ENCODE measurements around the gene RGL1.

Gene RGL1

GRCh38 chr1:183842795-183843144 is 37.9 kb downstream of the RGL1 start:
- peak; percentile 76 to 81 for ATAC-seq (replicated peaks)

DNA sequence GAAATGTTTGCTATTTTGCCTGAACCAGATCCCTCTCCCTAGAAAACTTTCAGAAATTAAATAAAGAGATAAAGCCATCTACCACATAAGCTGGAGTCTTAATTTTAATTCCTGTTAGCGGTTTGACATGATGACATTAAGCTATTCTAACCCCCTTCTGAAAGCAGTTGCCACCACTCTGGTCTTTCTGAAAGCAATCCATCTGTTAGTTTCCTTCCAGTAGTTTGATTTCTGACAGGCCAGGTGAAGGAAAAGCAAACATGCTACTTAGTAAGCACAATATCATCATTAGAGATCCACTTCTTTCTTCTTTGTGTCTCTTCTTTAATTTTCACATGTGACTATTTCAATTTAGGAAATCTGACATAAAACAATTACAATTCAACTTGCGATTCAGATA is 39.9 kb downstream of the RGL1 start:
- ATAC-seq (replicated peaks) (no peak), DNase-seq (no peak)
- Mint-ChIP-seq H3K27ac (no peak overlapping the region), H3K36me3 (peaks cover 2 to 9% of the 10 kb centered on the region in 2 donors), H3K9me3 (peaks cover 0 to 5% of the 10 kb centered on the region in 2 donors), H3K4me3 (peak overlapping the region in 1 of 2 donors; percentile 36), H3K4me1 (peaks cover 17 to 38% of the 10 kb centered on the region in 2 donors), H3K27me3 (no peaks in the 10 kb centered on the region)

More at GRCh38 chr1:183842795-183843144, 37.9 kb downstream of the RGL1 start:
- Mint-ChIP-seq H3K36me3 (peaks cover 2 to 9% of the 10 kb centered on the region in 2 donors), H3K27ac (peak overlapping the region; percentile 97), H3K4me1 (peaks cover 17 to 38% of the 10 kb centered on the region in 2 donors), H3K9me3 (peaks cover 0 to 5% of the 10 kb centered on the region in 2 donors), H3K27me3 (no peaks in the 10 kb centered on the region), H3K4me3 (peak overlapping the region; percentile 71 to 74)
- DNase-seq = no peak

DNA sequence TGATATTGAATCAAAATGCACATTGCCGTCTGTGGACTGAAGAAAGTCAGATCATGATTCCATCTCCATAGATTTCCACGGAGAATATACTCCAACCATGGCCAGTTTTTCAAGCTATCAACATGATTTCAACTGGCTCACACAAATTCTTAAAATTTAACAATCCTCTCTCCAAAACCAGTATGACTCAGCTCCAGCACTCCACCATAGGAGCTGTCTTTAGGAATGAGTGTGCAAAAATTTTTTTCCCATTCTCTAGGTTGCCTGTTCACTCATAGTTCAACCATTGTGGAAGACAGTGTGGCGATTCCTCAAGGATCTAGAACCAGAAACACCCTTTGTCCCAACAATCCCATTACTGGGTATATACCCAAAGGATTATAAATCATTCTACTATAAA is 40.8 kb downstream of the RGL1 start:
- Mint-ChIP-seq H3K27ac (no peak overlapping the region), H3K9me3 (peaks cover 0 to 5% of the 10 kb centered on the region in 2 donors), H3K4me1 (peaks cover 17 to 38% of the 10 kb centered on the region in 2 donors), H3K36me3 (peaks cover 0 to 9% of the 10 kb centered on the region in 2 donors), H3K4me3 (no peak overlapping the region), H3K27me3 (no peaks in the 10 kb centered on the region)
- ATAC-seq (replicated peaks) (no peak), DNase-seq (no peak)

GRCh38 chr1:183847641-183848040 is 42.7 kb downstream of the RGL1 start:
- Mint-ChIP-seq H3K4me1 (peaks cover 7 to 24% of the 10 kb centered on the region in 2 donors), H3K36me3 (peaks cover 0 to 5% of the 10 kb centered on the region in 2 donors), H3K4me3 (no peak overlapping the region), H3K27ac (no peak overlapping the region), H3K9me3 (no peaks in the 10 kb centered on the region), H3K27me3 (no peaks in the 10 kb centered on the region)
- ATAC-seq (replicated peaks) (no peak), DNase-seq (no peak)

GRCh38 chr1:183850852-183851251 is 45.9 kb downstream of the RGL1 start:
- no peak overlapping the region for H3K27ac Mint-ChIP-seq
- no peak for ATAC-seq (replicated peaks)
- H3K27me3 Mint-ChIP-seq = no peaks in the 10 kb centered on the region

GRCh38 chr1:183859119-183859518 is 54.2 kb downstream of the RGL1 start:
- Mint-ChIP-seq H3K36me3 (peaks cover 2 to 3% of the 10 kb centered on the region in 2 donors), H3K9me3 (peaks cover 0 to 2% of the 10 kb centered on the region in 2 donors), H3K4me3 (no peak overlapping the region), H3K27ac (no peak overlapping the region), H3K4me1 (peaks cover 0 to 1% of the 10 kb centered on the region in 2 donors), H3K27me3 (peaks cover 0 to 4% of the 10 kb centered on the region in 2 donors)
- no peak for DNase-seq
- no peak for ATAC-seq (replicated peaks)

More at GRCh38 chr1:183850852-183851251, 45.9 kb downstream of the RGL1 start:
- Mint-ChIP-seq H3K9me3 (no peaks in the 10 kb centered on the region), H3K36me3 (peaks cover 0 to 3% of the 10 kb centered on the region in 2 donors), H3K4me3 (no peak overlapping the region), H3K4me1 (peaks cover under 1 to 3% of the 10 kb centered on the region in 2 donors)
- DNase-seq = no peak

GRCh38 chr1:183859831-183860230 is 54.9 kb downstream of the RGL1 start:
- H3K4me1 Mint-ChIP-seq = peaks cover 0 to 1% of the 10 kb centered on the region in 2 donors
- peaks cover 0 to 2% of the 10 kb centered on the region in 2 donors for H3K9me3 Mint-ChIP-seq
- H3K4me3 Mint-ChIP-seq = no peak overlapping the region
- DNase-seq (no peak), ATAC-seq (replicated peaks) (no peak)
- peaks cover 2 to 3% of the 10 kb centered on the region in 2 donors for H3K36me3 Mint-ChIP-seq
- no peak overlapping the region for H3K27ac Mint-ChIP-seq
- peaks cover 0 to 4% of the 10 kb centered on the region in 2 donors for H3K27me3 Mint-ChIP-seq

DNA sequence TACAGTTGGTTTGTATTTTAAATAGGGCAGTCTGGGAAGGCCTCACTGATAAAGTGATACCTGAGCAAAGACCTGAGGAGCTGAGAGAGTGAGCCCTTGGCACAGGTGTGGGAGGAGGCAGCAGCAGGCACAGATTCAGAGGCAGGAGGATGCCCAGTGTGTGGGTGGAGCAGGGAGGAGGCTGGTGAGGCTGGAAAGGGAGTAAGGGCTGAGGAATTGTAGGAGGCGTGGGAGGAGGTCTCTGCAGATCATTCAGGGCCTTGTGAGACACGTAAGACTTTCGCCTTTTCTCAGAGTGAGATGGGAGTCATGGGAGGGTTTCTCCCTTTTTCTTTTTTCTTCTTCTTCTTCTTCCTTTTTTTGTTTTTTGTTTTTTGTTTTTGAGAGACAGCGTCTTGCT is 58.0 kb downstream of the RGL1 start:
- ATAC-seq (replicated peaks) (no peak), DNase-seq (no peak)
- Mint-ChIP-seq H3K27me3 (peaks cover 0 to 4% of the 10 kb centered on the region in 2 donors), H3K9me3 (no peaks in the 10 kb centered on the region), H3K27ac (peak overlapping the region; percentile 9), H3K4me3 (no peak overlapping the region), H3K36me3 (peaks cover 0 to 3% of the 10 kb centered on the region in 2 donors), H3K4me1 (peaks cover 0 to 1% of the 10 kb centered on the region in 2 donors)

DNA sequence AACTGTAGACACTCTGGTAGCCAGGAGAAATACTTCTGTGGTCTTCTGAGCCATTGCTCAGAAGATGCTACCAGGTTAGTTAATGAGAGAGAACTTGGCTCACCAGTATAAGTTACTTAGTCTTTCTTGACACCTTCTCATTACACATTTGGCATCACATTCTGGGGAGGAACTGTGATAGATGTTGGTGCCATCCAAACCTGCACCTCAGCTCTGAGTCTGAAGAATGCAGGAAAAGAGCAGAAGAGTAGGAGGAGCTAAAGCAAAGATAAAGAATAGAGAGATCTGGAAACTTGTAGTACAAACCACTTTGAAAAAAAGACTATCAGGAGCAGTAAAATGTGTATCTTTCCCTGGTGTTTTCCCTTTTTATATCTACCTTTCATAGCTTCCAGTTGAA is 58.9 kb downstream of the RGL1 start:
- H3K27ac Mint-ChIP-seq = no peak overlapping the region
- peaks cover 0 to 1% of the 10 kb centered on the region in 2 donors for H3K4me1 Mint-ChIP-seq
- H3K4me3 Mint-ChIP-seq = no peak overlapping the region
- no peaks in the 10 kb centered on the region for H3K9me3 Mint-ChIP-seq
- DNase-seq (no peak), ATAC-seq (replicated peaks) (no peak)
- H3K36me3 Mint-ChIP-seq = peaks cover 0 to 3% of the 10 kb centered on the region in 2 donors
- peaks cover 0 to 4% of the 10 kb centered on the region in 2 donors for H3K27me3 Mint-ChIP-seq

- peaks cover 0 to 4% of the 10 kb centered on the region in 2 donors for H3K27me3 Mint-ChIP-seq
- H3K36me3 Mint-ChIP-seq = no peaks in the 10 kb centered on the region
- H3K27ac Mint-ChIP-seq = no peak overlapping the region
- no peaks in the 10 kb centered on the region for H3K9me3 Mint-ChIP-seq
- no peak for ATAC-seq (replicated peaks)
- no peak overlapping the region for H3K4me3 Mint-ChIP-seq
- no peaks in the 10 kb centered on the region for H3K4me1 Mint-ChIP-seq
- no peak for DNase-seq
These were observed 59.7 kb downstream of the RGL1 start for GRCh38 chr1:183864611-183865010.

- no peak for ATAC-seq (replicated peaks)
- no peak overlapping the region for H3K27ac Mint-ChIP-seq
- no peaks in the 10 kb centered on the region for H3K9me3 Mint-ChIP-seq
These were observed 64.3 kb downstream of the RGL1 start for GRCh38 chr1:183869230-183869629.

DNA sequence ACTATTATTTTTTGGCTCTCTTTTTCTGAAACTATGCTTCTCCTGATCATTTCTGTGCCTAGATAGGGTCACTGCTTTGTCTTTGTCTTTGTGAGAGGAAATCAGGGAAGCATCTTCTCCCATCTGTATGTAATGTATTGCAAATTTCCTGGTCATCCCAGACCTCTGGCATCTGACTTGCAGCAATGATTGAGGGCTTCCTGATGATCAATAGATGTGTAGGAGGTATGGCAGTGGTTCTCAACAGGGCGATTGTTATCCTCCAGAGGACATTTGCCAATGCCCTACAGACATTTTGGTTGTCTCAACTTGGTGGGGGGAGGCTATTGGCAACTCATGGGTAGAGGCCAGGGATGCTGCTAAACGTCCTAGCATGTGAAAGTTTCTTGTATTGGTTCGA is 64.7 kb downstream of the RGL1 start:
- Mint-ChIP-seq H3K4me1 (peaks cover 4 to 11% of the 10 kb centered on the region in 2 donors), H3K9me3 (no peaks in the 10 kb centered on the region), H3K36me3 (peaks cover 0 to 5% of the 10 kb centered on the region in 2 donors), H3K27me3 (no peaks in the 10 kb centered on the region), H3K27ac (no peak overlapping the region), H3K4me3 (no peak overlapping the region)
- DNase-seq (no peak), ATAC-seq (replicated peaks) (no peak)

More at GRCh38 chr1:183869230-183869629, 64.3 kb downstream of the RGL1 start:
- Mint-ChIP-seq H3K36me3 (peaks cover 0 to under 1% of the 10 kb centered on the region in 2 donors), H3K4me3 (no peak overlapping the region), H3K27me3 (no peaks in the 10 kb centered on the region), H3K4me1 (peaks cover 4 to 7% of the 10 kb centered on the region in 2 donors)
- DNase-seq = no peak

DNA sequence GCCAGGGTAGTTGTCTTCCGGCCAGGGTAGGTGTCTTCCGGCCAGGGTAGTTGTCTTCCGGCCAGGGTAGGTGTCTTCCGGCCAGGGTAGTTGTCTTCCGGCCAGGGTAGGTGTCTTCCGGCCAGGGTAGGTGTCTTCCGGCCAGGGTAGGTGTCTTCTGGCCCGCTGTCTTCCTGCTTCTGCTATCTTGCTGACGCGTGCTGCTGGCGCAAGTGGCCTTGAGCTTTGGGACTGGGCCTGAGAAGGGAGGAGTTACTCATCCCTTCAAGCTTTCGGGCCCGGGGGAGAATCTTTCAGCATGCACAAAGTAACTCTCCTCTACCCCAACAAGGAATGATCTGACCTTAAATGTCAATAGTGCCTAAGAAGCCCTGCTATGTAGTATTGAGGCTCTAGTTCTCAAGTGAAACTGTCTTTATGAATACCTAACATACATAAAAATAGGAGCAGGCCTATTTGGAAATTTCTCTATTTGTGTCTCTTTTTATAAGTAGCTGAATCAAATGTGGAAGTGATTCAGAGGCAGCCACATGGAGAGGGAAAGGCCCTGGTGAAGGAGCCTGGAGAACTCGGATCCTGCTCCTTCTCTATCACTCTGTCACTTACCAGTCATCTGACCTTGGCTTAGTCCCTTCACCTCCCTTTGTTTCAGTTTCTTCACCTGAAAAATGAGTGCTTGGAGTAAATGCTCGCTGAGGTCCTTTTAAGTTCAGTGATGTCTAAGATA is 65.6 kb downstream of the RGL1 start:
- Mint-ChIP-seq H3K27ac (no peak overlapping the region), H3K36me3 (peaks cover 0 to 5% of the 10 kb centered on the region in 2 donors), H3K9me3 (no peaks in the 10 kb centered on the region), H3K4me1 (peaks cover 4 to 11% of the 10 kb centered on the region in 2 donors), H3K4me3 (no peak overlapping the region), H3K27me3 (no peaks in the 10 kb centered on the region)
- no peak for DNase-seq
- no peak for ATAC-seq (replicated peaks)

GRCh38 chr1:183871142-183871541 is 66.2 kb downstream of the RGL1 start:
- no peak for ATAC-seq (replicated peaks)
- peaks cover 0 to 5% of the 10 kb centered on the region in 2 donors for H3K36me3 Mint-ChIP-seq
- no peaks in the 10 kb centered on the region for H3K9me3 Mint-ChIP-seq
- no peak overlapping the region for H3K27ac Mint-ChIP-seq
- DNase-seq = no peak
- H3K27me3 Mint-ChIP-seq = no peaks in the 10 kb centered on the region
- H3K4me1 Mint-ChIP-seq = peaks cover 4 to 11% of the 10 kb centered on the region in 2 donors
- no peak overlapping the region for H3K4me3 Mint-ChIP-seq

- Mint-ChIP-seq H3K36me3 (peaks cover 0 to 5% of the 10 kb centered on the region in 2 donors), H3K4me1 (peaks cover 4 to 11% of the 10 kb centered on the region in 2 donors), H3K9me3 (no peaks in the 10 kb centered on the region), H3K27me3 (no peaks in the 10 kb centered on the region), H3K4me3 (no peak overlapping the region), H3K27ac (no peak overlapping the region)
- no peak for DNase-seq
- ATAC-seq (replicated peaks) = no peak
These were observed 66.7 kb downstream of the RGL1 start for GRCh38 chr1:183871601-183872000.
